Vagina (tissue), 2 donors: Measurements from ENCODE around the gene CRYBA4. TPM values are rescaled to one million over a fixed set of nuclear protein-coding genes. Genes with fewer than 3 reads are reported as not detected.
A peak's percentile ranks its signal among the peaks of the same experiment; 100 is the strongest.

ENCODE experiments used
- DNase-seq, 2 donors: peaks; one replicate each; pipeline ENCODE4 v3.0.0-alpha.2; 2017; ENCODE audit errors: extremely low spot score in 2 of 2
- H3K27ac ChIP-seq: fragments of 200-600 bp; sonication (generic); one replicate; pipeline ENCODE4 v1.5.1; 2019
- H3K27me3 ChIP-seq: fragments of 200-600 bp; sonication (generic); one replicate; pipeline ENCODE4 v1.5.1; 2019
- H3K36me3 ChIP-seq, 2 donors: fragments of 200-600 bp; sonication (generic); one replicate each; pipeline ENCODE4 v1.5.1; 2017 to 2019
- H3K4me1 ChIP-seq: fragments of 200-600 bp; sonication (generic); one replicate; pipeline ENCODE4 v1.5.1; 2019
- H3K4me3 ChIP-seq, 2 donors: fragments of 200-600 bp; sonication (generic); 1 replicate in 1 of 2; 2 replicates in 1 of 2; pipeline ENCODE4 v1.5.1; 2016 to 2019
- H3K9me3 ChIP-seq: fragments of 200-600 bp; sonication (generic); one replicate; pipeline ENCODE4 v1.5.1; 2019
- CTCF ChIP-seq, 3 experiments: fragments of 450-650 bp in 2 of 3; fragments of 200-600 bp in 1 of 3; sonication (generic) in 1 of 3; IDR thresholded peaks; one replicate each; pipeline ENCODE4 v1.5.1; 2017 to 2019; ENCODE audit warnings: antibody characterized with exemption in 3 of 3, mild to moderate bottlenecking in 2 of 3, moderate library complexity in 2 of 3
- POLR2A ChIP-seq, 2 donors: fragments of 450-650 bp; IDR thresholded peaks; one replicate each; pipeline ENCODE4 v1.6.1; 2017; ENCODE audit warnings: antibody characterized with exemption in 2 of 2, mild to moderate bottlenecking in 2 of 2, moderate library complexity in 2 of 2
- POLR2AphosphoS5 ChIP-seq, 2 donors: sonication (generic); formaldehyde crosslinking; IDR thresholded peaks; one replicate each; pipeline ENCODE4 v1.9.0; 2017; ENCODE audit warnings: antibody characterized with exemption in 2 of 2, mild to moderate bottlenecking in 2 of 2, low read depth in 1 of 2; ENCODE audit not compliant: insufficient read depth in 1 of 2
- intact Hi-C: fragments of 100-400 bp; cut with DNase I; formaldehyde crosslinking; loops from one replicate; pipeline ENCODE4 v1.15.1; 2023
- total RNA-seq: library from RNA; depleted of rRNA; stranded (reverse); fragments of >200 nt; gene quantifications from one replicate; pipeline ENCODE4 v1.2.3, GENCODE V29; 2016

CRYBA4 gene
- total RNA-seq, 1 donor from 2014 or later: not detected

DNA sequence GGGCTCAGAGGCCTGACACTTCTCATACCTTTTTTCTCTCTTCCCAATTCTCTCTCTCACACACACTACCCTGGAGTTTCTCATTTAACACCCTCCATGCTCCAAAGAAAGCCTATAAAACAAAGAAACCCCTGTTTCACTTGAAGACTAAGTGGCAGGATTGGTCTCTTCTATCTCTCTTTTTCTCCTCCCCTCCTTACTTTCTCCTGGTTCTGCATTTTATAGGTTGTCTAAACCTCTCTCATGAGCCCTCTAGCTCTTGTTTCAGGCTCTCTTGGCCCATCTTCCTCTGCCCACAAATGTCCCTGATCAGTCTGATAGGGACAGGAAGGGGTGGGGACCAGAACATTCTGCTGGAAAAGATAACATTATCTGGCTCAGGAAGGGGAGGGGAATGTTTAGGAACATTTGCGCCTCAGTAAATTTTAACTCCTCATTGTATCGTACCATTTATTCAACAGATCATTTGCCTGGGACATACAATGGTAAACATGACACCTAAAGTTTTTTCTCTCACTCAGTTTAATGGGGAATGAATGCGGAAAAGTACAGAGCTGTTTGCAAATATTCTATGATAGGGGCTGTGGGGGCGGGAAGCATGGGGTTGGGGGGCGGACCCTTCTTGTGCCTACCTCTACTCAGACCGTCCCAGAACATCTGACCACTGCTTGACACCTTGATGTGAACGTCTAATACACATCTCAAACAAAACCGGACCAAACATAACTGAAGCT is 10.8 kb downstream of the CRYBA4 start:
- H3K27ac ChIP-seq: no peak overlapping the region
- H3K27me3 ChIP-seq: no peaks in the 10 kb centered on the region
- no peak for TF ChIP-seq CTCF (IDR thresholded peaks at IDR 0.05)
- peak in 1 of 2 donors; percentile 68 for TF ChIP-seq POLR2AphosphoS5 (IDR thresholded peaks at IDR 0.05; ENCODE audit: insufficient read depth in 1 of 2, low read depth in 1 of 2)
- DNase-seq: no peak
- no peaks in the 10 kb centered on the region for H3K36me3 ChIP-seq
- no peak overlapping the region for H3K4me3 ChIP-seq
- no peaks in the 10 kb centered on the region for H3K9me3 ChIP-seq
- intact Hi-C loops: no loop called here
- H3K4me1 ChIP-seq: no peaks in the 10 kb centered on the region

GRCh38 chr22:26634189-26634588 is 12.4 kb downstream of the CRYBA4 start:
- Histone ChIP-seq H3K27me3 (no peaks in the 10 kb centered on the region), H3K36me3 (no peaks in the 10 kb centered on the region), H3K27ac (no peak overlapping the region), H3K4me1 (no peaks in the 10 kb centered on the region), H3K4me3 (no peak overlapping the region), H3K9me3 (no peaks in the 10 kb centered on the region)
- TF ChIP-seq POLR2AphosphoS5 (IDR thresholded peaks at IDR 0.05; ENCODE audit: insufficient read depth in 1 of 2, low read depth in 1 of 2) (no peak), CTCF (IDR thresholded peaks at IDR 0.05) (no peak), POLR2A (IDR thresholded peaks at IDR 0.05) (no peak)
- intact Hi-C loops: no loop called here
- no peak for DNase-seq

- intact Hi-C loops: no loop called here
- Histone ChIP-seq H3K27me3 (no peaks in the 10 kb centered on the region), H3K4me3 (no peak overlapping the region)
These were observed 13.4 kb downstream of the CRYBA4 start for GRCh38 chr22:26635117-26635516.

GRCh38 chr22:26636296-26636695 is 14.5 kb downstream of the CRYBA4 start:
- Histone ChIP-seq H3K36me3 (no peaks in the 10 kb centered on the region), H3K27me3 (no peaks in the 10 kb centered on the region), H3K9me3 (no peaks in the 10 kb centered on the region), H3K4me3 (no peak overlapping the region), H3K27ac (no peak overlapping the region), H3K4me1 (no peaks in the 10 kb centered on the region)
- no peak for TF ChIP-seq POLR2A (IDR thresholded peaks at IDR 0.05)
- TF ChIP-seq CTCF (IDR thresholded peaks at IDR 0.05): no peak
- TF ChIP-seq POLR2AphosphoS5 (IDR thresholded peaks at IDR 0.05; ENCODE audit: insufficient read depth in 1 of 2, low read depth in 1 of 2): no peak
- intact Hi-C loops: no loop called here
- no peak for DNase-seq

More at GRCh38 chr22:26635117-26635516, 13.4 kb downstream of the CRYBA4 start:
- no peak for DNase-seq
- Histone ChIP-seq H3K9me3 (no peaks in the 10 kb centered on the region), H3K27ac (no peak overlapping the region), H3K36me3 (no peaks in the 10 kb centered on the region), H3K4me1 (no peaks in the 10 kb centered on the region)
- TF ChIP-seq POLR2A (IDR thresholded peaks at IDR 0.05): no peak
- no peak for TF ChIP-seq POLR2AphosphoS5 (IDR thresholded peaks at IDR 0.05; ENCODE audit: insufficient read depth in 1 of 2, low read depth in 1 of 2)
- no peak for TF ChIP-seq CTCF (IDR thresholded peaks at IDR 0.05)
